Cerebellar nuclear complex (tissue), 1 donor: ENCODE data around the gene SNRNP70.
"Not testable (repeated sequence)": the region's sequence is repeated elsewhere in the genome, so short reads cannot be mapped to it uniquely, and the experiment has no call there.

Experiments
- DNase-seq, 2 experiments: peaks; one replicate each; lab custom pipeline; 2025; lab: John Stamatoyannopoulos, UW

Gene SNRNP70

GRCh38 chr19:49120325-49120683 is 35.1 kb downstream of the SNRNP70 start:
- no peak for DNase-seq

GRCh38 chr19:49120868-49121267 is 35.6 kb downstream of the SNRNP70 start:
- no peak for DNase-seq

GRCh38 chr19:49121841-49122240 is 36.6 kb downstream of the SNRNP70 start:
- not testable (repeated sequence) for DNase-seq

GRCh38 chr19:49123285-49123684 is 38.0 kb downstream of the SNRNP70 start:
- DNase-seq: not testable (repeated sequence)

GRCh38 chr19:49125025-49125731 is 39.9 kb downstream of the SNRNP70 start:
- no peak for DNase-seq

GRCh38 chr19:49126575-49126974 is 41.3 kb downstream of the SNRNP70 start:
- no peak for DNase-seq

- not testable (repeated sequence) for DNase-seq
Measured at GRCh38 chr19:49127225-49127624, 42.0 kb downstream of the SNRNP70 start.

GRCh38 chr19:49127674-49128544 is 42.7 kb downstream of the SNRNP70 start:
- DNase-seq: peak; percentile 71 to 82

- DNase-seq: no peak
Measured at GRCh38 chr19:49128545-49129237, 43.4 kb downstream of the SNRNP70 start.

GRCh38 chr19:49129238-49129583 is 44.0 kb downstream of the SNRNP70 start:
- no peak for DNase-seq

- no peak for DNase-seq
Measured at GRCh38 chr19:49130325-49130724, 45.1 kb downstream of the SNRNP70 start.

GRCh38 chr19:49132974-49133609 is 47.8 kb downstream of the SNRNP70 start:
- no peak for DNase-seq

GRCh38 chr19:49133621-49134454 is 48.6 kb downstream of the SNRNP70 start:
- no peak for DNase-seq

- DNase-seq: no peak
Measured at GRCh38 chr19:49135686-49136085, 50.4 kb downstream of the SNRNP70 start.

- no peak for DNase-seq
Measured at GRCh38 chr19:49136771-49137171, 51.5 kb downstream of the SNRNP70 start.

- DNase-seq: no peak
Measured at GRCh38 chr19:49140951-49141350, 55.7 kb downstream of the SNRNP70 start.

- DNase-seq: no peak
Measured at GRCh38 chr19:49141352-49141751, 56.1 kb downstream of the SNRNP70 start.

GRCh38 chr19:49142866-49143335 is 57.6 kb downstream of the SNRNP70 start:
- peak; percentile 83 to 92 for DNase-seq

GRCh38 chr19:49145573-49146407 is 60.5 kb downstream of the SNRNP70 start:
- DNase-seq: peak in 1 of 2 experiments; percentile 30

- DNase-seq: not testable (repeated sequence)
Measured at GRCh38 chr19:49146408-49146770, 61.1 kb downstream of the SNRNP70 start.
